Measurements from ENCODE around the gene CNDP1.

DNA sequence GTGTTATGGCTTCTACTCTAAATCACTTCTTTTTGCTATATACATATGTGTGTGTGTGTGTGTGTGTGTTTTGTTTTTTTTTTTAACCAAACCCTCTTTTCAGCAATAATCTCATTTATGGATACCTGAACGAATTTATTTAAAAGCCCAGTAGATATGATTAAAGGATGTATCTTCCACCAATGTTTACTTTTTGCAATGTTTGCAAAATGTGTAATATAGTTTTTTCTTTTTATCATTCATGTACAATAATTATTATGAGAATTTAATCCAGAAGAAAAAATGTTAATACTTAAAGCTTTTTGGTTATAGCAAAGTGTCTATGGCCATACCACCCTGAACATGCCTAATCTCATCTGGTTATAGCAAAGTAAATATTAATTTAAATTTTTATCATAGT is 39.8 kb upstream of the CNDP1 start:
- TF ChIP-seq, protein P1, sequence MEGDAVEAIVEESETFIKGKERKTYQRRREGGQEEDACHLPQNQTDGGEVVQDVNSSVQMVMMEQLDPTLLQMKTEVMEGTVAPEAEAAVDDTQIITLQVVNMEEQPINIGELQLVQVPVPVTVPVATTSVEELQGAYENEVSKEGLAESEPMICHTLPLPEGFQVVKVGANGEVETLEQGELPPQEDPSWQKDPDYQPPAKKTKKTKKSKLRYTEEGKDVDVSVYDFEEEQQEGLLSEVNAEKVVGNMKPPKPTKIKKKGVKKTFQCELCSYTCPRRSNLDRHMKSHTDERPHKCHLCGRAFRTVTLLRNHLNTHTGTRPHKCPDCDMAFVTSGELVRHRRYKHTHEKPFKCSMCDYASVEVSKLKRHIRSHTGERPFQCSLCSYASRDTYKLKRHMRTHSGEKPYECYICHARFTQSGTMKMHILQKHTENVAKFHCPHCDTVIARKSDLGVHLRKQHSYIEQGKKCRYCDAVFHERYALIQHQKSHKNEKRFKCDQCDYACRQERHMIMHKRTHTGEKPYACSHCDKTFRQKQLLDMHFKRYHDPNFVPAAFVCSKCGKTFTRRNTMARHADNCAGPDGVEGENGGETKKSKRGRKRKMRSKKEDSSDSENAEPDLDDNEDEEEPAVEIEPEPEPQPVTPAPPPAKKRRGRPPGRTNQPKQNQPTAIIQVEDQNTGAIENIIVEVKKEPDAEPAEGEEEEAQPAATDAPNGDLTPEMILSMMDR (conservative IDR thresholded peaks at IDR 0.05 in 1 of 2, IDR thresholded peaks at IDR 0.05 in 1 of 2; ENCODE audit: extremely low read depth in 1 of 2, insufficient read depth in 1 of 2, low read depth in 1 of 2, low read length in 2 of 2): no peak
- TF ChIP-seq EZH2 (IDR thresholded peaks at IDR 0.05; ENCODE audit: borderline replicate concordance, low read length): no peak
